ENCODE results near the gene SLX4IP. TPM values are rescaled to one million over a fixed set of nuclear protein-coding genes. Genes with fewer than 3 reads are reported as not detected.

Gene SLX4IP
- total and polyA plus RNA-seq, 2 of the 13 experiments (the other 11 are each of a cell fraction or from before 2014, with no cell fraction given) = 3.6 to 7.3 TPM

- TF ChIP-seq NFE2L1 (CRISPR knock-in tag; IDR thresholded peaks at IDR 0.05; ENCODE audit: borderline replicate concordance) = no peak
- no peak for TF ChIP-seq THAP11 (CRISPR knock-in tag; IDR thresholded peaks at IDR 0.05)
- TF ChIP-seq, protein P1, sequence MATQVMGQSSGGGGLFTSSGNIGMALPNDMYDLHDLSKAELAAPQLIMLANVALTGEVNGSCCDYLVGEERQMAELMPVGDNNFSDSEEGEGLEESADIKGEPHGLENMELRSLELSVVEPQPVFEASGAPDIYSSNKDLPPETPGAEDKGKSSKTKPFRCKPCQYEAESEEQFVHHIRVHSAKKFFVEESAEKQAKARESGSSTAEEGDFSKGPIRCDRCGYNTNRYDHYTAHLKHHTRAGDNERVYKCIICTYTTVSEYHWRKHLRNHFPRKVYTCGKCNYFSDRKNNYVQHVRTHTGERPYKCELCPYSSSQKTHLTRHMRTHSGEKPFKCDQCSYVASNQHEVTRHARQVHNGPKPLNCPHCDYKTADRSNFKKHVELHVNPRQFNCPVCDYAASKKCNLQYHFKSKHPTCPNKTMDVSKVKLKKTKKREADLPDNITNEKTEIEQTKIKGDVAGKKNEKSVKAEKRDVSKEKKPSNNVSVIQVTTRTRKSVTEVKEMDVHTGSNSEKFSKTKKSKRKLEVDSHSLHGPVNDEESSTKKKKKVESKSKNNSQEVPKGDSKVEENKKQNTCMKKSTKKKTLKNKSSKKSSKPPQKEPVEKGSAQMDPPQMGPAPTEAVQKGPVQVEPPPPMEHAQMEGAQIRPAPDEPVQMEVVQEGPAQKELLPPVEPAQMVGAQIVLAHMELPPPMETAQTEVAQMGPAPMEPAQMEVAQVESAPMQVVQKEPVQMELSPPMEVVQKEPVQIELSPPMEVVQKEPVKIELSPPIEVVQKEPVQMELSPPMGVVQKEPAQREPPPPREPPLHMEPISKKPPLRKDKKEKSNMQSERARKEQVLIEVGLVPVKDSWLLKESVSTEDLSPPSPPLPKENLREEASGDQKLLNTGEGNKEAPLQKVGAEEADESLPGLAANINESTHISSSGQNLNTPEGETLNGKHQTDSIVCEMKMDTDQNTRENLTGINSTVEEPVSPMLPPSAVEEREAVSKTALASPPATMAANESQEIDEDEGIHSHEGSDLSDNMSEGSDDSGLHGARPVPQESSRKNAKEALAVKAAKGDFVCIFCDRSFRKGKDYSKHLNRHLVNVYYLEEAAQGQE (IDR thresholded peaks at IDR 0.05; ENCODE audit: borderline replicate concordance in 1 of 2, low read depth in 1 of 2, low read length in 2 of 2) = no peak
- no peak for TF ChIP-seq ZNF879 (CRISPR knock-in tag; IDR thresholded peaks at IDR 0.05)
- no peak for TF ChIP-seq BHLHE40 (IDR thresholded peaks at IDR 0.05; ENCODE audit: low read length)
- TF ChIP-seq KLF9 (CRISPR knock-in tag; IDR thresholded peaks at IDR 0.05; ENCODE audit: low read depth) = no peak
- no peak; the same call in 1 of the 2 replicates for TF ChIP-seq YEATS2 (CRISPR knock-in tag; IDR thresholded peaks at IDR 0.05; ENCODE audit: borderline replicate concordance)
- TF ChIP-seq, protein P2, sequence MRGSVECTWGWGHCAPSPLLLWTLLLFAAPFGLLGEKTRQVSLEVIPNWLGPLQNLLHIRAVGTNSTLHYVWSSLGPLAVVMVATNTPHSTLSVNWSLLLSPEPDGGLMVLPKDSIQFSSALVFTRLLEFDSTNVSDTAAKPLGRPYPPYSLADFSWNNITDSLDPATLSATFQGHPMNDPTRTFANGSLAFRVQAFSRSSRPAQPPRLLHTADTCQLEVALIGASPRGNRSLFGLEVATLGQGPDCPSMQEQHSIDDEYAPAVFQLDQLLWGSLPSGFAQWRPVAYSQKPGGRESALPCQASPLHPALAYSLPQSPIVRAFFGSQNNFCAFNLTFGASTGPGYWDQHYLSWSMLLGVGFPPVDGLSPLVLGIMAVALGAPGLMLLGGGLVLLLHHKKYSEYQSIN (CRISPR knock-in tag; IDR thresholded peaks at IDR 0.05; ENCODE audit: borderline replicate concordance) = no peak
- TF ChIP-seq, protein P3, sequence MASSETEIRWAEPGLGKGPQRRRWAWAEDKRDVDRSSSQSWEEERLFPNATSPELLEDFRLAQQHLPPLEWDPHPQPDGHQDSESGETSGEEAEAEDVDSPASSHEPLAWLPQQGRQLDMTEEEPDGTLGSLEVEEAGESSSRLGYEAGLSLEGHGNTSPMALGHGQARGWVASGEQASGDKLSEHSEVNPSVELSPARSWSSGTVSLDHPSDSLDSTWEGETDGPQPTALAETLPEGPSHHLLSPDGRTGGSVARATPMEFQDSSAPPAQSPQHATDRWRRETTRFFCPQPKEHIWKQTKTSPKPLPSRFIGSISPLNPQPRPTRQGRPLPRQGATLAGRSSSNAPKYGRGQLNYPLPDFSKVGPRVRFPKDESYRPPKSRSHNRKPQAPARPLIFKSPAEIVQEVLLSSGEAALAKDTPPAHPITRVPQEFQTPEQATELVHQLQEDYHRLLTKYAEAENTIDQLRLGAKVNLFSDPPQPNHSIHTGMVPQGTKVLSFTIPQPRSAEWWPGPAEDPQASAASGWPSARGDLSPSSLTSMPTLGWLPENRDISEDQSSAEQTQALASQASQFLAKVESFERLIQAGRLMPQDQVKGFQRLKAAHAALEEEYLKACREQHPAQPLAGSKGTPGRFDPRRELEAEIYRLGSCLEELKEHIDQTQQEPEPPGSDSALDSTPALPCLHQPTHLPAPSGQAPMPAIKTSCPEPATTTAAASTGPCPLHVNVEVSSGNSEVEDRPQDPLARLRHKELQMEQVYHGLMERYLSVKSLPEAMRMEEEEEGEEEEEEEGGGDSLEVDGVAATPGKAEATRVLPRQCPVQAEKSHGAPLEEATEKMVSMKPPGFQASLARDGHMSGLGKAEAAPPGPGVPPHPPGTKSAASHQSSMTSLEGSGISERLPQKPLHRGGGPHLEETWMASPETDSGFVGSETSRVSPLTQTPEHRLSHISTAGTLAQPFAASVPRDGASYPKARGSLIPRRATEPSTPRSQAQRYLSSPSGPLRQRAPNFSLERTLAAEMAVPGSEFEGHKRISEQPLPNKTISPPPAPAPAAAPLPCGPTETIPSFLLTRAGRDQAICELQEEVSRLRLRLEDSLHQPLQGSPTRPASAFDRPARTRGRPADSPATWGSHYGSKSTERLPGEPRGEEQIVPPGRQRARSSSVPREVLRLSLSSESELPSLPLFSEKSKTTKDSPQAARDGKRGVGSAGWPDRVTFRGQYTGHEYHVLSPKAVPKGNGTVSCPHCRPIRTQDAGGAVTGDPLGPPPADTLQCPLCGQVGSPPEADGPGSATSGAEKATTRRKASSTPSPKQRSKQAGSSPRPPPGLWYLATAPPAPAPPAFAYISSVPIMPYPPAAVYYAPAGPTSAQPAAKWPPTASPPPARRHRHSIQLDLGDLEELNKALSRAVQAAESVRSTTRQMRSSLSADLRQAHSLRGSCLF (CRISPR knock-in tag; IDR thresholded peaks at IDR 0.05; ENCODE audit: borderline replicate concordance) = 0 out of 2 replicates have a peak, but pooled peaks have one; percentile 14
- TF ChIP-seq ZNF883 (CRISPR knock-in tag; IDR thresholded peaks at IDR 0.05; ENCODE audit: not compliant biosample characterization) = no peak
- no peak for TF ChIP-seq IRF9 (CRISPR knock-in tag; IDR thresholded peaks at IDR 0.05; ENCODE audit: borderline replicate concordance)
- no peak for TF ChIP-seq CAMTA2 (CRISPR knock-in tag; IDR thresholded peaks at IDR 0.05; ENCODE audit: borderline replicate concordance)
- TF ChIP-seq SMARCC2 (IDR thresholded peaks at IDR 0.05) = no peak
- no peak for TF ChIP-seq REPIN1 (CRISPR knock-in tag; IDR thresholded peaks at IDR 0.05; ENCODE audit: borderline replicate concordance, low read depth)
- TF ChIP-seq ZNF12 (CRISPR knock-in tag; IDR thresholded peaks at IDR 0.05) = no peak
- TF ChIP-seq ZNF274 (CRISPR knock-in tag; IDR thresholded peaks at IDR 0.05) = no peak
Observed at GRCh38 chr20:10671919-10672623, 237.0 kb downstream of the SLX4IP start (continued).
